ENCODE results near the gene PRRC1.
"Not testable (repeated sequence)": the region's sequence is repeated elsewhere in the genome, so short reads cannot be mapped to it uniquely, and the experiment has no call there.

Gene PRRC1

DNA sequence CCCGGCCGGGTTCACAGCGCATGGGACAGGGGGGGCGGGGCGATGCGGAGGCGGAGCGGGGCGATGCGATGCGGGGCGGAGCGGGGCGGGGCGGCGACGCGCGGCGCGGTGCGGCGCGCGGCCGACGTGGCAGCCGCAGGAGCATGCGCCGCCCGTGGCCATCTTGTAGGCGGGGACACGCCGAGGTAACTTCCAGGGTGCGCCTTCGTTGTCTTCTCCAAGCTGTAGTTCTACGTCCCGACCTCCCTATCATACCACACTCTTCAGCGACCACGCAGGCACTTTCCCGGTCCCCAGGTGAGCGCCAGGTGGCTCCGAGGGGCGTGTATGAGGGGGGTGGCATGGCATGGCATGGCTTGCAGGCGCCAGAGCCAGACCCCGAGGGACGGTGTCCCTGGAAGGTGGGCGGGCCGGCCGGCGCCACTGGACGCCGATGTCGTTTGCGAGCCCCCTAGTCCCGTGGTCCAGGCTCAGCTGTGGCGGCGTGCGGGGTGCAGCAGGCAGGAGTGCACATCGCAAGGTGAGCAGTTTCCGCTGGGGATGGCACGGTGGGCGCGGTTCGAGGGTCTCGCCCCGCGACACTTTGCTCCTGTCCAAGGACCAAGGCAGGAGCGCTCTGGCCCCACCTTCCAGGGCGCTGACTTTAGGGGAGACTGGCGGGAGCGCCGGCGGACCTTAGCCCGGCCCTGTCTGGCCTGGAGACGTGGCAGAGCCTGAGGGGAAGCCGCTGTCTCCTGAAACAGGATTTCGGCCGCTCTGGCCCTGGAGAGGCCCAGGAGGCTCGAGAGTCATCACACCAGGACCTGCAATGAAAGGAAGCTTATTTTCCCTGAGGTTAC, at the start of gene PRRC1:
Gene PRRC1, plus strand, starts transcription at position 161 of the 839 bp plus-strand sequence. CDS start 5,840 bp downstream, outside the sequence.
- DNase-seq, result peak; percentile 82

DNA sequence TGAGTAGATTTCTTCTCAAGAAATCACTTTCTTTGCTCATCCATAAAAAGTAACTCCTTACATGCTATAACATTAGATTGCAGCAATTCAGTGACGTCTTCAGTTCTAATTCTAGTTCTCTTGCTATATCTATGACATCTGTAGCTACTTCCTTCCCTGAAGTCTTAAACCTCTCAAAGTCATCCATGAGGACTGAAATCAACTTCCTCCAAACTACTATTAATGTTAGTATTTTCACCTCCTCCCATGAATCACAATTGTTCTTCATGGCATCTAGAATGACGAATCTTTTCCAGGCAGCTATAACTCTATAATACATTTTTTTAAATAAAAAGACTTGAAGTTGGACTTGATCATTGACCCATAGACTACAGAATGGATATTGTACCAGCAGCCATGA, 46.2 kb upstream of the PRRC1 start:
- no peak for DNase-seq

DNA sequence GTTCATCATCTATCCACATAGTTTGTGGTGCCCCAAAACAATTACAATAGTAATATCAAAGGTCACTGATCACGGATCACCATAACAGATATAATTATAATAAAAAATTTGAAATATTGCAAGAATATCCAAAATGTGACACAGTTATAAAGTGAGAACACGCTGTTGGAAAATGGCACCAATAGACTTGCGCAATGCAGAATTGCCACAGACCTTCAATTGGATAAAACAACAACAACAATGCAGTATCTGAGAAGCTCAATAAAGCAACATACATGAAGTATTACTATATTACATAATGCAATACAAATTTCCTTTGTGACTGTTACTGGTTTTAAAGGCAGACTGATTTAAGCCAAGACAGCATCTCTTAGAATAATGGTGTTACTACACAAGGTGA, 44.7 kb upstream of the PRRC1 start:
- DNase-seq, result no peak

DNA sequence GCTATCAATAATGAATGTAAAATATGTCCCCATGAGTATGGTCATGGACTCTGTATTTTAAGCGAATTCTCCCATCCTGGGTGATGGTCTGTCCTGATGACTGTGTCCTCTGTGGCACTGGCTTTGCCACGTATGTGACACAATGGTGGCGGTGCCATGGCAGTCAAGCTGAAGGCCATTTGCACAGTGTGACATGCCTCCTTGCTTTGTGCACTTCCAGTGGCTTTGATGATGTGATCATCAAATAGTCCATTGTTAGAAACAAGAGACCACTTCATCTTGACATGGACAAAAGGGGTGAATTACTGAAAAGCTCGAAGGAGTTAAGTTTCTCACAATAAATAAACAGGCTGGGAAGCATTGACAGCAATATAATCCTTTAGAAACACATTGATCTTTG, 31.0 kb upstream of the PRRC1 start:
- DNase-seq, result no peak

DNA sequence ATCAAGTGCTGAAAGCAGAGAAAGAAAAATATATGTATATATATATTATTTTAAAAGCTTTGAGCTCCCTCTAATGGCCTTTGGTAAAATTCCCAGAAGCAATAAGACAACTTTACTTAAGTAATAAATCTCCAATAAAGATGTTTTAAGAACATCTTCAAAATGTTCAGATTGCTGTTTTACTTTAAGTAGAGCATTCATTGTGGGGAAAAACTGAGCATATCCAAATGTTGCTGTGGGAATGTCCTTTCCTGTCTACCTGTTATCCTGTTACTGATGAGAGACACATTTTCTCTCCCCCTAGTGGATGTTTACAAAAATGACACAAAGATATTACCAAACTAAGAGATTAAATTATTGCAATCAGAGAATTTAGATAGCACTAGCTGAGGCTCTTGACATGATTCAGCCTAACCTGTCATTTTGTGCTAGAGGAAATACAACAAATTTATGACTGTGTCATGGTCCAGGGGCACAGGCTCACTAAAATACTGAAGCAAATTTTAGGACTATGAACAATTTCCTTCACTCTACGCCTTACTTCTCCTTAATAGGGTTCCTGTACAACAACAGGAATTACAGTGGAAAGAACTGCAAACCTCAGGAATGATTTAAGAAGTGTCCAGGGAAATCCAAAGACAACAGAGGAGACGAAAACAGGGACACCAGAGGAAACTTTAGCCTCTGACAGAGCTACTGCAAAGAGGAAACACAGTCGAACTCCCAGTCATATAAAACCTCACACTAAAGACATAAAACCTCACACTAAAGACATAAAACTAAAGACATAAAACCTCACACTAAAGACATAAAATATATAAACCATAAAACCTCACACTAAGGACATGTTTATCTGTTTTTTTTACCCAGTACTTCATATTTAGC, 24.3 kb upstream of the PRRC1 start:
- no peak for DNase-seq

DNA sequence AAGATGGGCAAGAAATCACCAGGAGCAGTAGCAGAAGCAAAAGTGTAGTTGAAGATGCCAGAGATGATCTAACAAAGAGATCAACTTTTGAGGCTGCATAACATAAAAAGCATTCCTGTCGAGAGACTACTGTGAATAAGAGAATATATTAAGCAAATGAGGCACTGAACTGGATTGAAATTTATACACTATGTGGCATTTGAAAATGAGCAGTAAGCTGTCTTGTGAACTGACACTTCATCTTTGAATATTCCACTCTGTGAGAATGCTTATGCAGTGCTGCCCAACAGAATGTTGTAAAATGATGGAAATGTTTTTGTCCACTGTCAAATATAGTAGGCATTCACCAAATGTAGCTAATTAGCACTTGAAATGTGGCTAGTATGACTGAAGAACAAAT, 18.9 kb upstream of the PRRC1 start:
- no peak for DNase-seq

DNA sequence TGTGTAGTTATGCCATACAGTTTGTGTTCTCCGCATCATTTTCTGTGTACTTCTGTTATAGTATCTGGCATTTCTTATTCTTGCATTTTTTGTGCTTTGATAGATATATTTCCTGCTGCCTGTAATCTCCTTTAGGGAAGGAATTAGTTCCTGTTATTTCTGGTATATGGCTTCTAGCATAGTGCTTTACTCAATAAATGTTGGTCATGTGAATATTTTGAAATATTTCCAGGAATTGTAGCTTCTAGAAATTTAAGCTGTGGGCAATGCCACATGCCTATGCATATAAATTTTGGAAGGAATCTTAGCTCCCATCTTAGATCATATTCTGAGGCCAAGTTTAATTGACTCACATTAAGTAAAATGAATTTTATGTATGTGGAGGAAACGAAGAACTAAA, 11.5 kb upstream of the PRRC1 start:
- DNase-seq, result no peak

DNA sequence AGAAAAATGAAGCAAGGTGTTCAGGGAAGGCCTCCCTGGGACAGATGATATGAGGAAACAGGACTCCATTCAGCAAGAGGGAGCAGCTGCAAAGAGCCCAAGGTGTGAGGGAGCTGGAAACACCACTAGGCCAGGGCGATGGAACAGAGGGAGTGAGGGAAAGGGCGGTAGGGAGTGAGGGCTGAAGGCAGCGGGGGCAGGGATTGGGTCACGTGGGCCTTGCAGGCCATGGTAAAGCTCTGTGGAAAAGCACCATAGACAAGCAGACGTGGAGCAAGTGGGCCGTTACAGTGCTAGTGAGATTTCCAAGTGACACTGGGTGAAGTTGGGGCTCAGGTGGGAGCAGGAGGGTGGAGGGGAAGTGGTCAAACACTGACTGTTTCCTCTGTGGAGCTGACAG, 10.8 kb upstream of the PRRC1 start:
- DNase-seq, result no peak

DNA sequence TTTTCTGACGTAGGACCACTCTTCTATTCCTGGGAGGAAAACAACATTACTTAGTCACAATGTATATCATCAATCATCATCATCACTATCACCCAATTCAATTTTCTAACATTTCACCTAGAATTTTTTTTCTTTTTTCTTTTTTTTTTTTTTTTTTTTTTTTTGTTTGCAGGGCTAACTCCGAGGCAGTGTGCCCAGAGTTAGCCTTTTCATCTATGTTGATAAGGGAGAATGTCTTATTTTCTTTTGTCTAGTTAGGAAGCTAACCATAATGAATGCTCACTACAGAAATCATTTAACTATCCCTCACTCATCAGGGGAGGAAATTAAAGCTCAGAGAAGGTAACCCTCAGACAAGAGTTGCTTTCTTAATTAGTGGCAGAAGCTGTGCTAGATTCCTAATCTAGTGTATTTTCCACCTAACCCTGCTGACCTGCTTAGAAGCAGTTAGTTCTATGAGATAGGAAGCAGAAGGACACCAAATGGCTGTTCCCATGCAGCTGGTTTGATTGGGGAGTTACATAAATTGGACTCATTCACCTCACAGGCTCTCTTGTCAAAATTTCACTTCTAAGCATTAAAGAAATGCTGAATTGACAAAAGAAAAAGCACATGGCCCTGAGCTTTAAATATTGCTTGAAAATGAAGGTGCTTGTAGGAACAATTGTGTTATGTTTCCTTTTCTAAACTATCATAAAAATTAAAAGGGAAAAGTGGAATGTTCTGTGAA, 8.6 kb upstream of the PRRC1 start:
- DNase-seq, result no peak

DNA sequence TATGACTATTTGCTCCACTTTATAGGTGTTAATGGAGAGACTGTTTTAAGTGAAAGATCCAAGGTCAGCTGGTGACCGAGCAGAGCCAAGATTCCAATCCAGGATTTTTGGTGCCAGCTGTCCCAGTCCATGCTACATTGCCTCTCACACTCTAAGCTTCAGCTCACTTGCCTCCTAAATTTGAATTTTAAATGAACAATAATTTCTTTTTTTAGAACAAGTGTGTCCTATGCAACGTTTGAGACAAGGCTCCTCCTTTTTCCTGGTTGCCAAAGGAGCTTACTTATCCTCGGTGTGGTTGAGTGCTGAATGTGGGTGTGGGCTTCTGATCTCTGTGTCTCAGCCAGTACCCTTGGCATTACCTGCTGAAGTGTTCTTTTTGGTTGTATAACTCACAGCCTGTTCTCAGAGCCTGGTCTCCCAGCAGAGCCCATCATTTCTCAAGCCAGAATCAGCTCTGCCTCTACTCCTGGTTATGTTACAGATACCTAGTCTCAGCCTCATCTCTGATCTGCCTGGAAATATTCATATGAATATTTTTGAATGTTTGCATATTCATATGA, 4.0 kb upstream of the PRRC1 start:
- DNase-seq, result no peak

DNA sequence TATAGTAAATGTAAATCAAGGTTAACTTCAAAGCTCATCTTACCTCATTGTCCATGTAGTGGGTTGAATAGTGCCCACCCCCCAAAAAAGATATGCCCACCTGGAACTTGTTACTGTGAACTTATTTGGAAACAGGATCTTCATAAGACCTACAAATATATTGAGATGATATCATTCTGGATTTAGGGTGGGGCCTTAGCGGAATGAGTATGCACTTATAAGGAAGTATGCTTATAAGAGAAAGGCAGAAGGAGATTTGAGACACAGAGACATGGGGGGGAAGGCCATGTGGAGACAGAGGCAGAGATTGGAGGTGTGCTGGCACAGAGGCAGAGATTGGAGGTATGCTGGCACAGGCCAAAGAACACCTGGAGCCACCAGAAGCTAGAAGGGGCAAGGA, 2.6 kb upstream of the PRRC1 start:
- no peak for DNase-seq

DNA sequence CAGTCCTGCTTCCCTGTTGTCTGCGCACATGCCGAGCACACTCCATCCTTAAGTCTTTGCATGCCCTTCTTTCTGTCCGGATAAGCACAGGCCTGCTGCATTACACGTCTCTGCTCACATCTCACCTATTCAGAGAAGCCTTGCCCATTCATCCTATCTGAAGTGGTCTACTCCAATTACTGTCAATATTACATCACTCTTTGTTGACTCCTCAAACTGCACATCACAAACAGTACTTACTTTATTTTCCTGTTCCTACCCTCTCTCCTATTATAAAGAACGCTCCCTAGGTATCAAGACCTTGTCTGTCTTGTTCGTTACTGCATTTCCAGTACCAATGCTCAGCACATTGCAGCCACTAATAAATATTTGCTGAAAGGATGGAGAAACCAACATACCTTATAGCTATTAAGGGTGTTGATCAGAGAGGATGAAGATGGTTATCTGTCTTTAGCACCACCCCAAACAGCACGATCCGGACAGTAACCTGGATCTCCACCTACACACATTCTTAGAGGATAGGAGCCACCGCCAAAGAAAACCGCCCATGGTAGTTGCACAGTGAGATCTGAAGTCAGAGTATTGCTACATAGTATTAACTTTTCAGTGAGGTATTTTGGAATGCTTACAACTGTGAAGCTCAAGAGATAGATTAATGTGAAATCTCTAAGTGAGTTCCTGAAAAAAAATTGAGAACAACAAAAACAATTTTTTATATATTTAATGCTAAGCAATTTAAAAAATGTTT, 1.6 kb upstream of the PRRC1 start:
- DNase-seq, result no peak

DNA sequence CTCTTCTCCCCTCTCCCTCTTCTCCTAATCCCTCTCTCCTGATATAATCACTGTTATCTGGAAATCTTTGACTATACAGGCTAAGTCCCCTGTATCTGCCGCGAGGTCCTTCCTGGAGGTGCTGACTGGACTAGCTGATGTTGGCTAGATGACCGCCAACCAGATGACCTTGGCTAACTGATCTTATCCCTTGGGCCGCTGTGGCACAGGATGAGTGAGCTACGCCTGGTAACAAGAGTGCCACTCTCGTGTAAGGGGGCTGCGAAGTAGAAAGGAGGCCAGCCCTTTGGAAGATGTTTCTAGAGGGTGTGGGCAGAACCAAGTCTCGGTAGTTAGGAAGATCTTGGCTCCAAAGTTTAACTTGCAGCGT, 345 bp upstream of the PRRC1 start:
- no peak for DNase-seq

DNA sequence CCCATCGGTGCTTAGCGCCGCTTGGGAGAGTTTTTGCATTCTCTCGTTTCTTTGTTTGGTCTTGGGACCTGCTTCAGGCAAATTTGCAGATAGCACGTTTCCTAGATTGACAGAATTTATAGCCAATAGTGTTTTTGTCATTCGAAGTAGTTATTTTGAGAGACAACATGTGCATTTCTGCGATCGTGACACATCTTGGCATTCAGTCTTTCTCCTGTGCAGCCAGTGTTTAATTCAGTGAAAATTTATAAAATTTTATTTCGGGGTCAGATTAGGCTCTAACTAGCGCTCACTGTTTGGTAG, 830 bp downstream of the PRRC1 start:
- no peak for DNase-seq

DNA sequence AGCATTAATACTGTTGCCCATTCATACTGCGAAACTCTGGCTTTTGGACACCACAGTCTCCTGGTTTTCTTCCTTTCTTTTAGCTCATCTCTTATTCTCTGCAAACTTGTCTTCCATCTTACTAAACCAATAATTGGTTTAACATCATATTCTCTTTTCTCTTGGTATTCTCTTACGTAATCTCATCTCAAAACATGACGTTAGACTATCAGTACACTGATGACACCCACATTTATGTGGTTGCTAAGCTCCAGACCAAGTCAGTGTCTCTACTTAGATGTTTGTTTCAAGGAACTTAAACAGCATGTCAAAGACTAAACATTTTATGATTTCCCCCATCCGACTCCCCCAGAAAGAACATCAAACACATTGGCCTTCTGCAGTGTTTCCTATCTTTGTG, 2.1 kb downstream of the PRRC1 start:
- no peak for DNase-seq

DNA sequence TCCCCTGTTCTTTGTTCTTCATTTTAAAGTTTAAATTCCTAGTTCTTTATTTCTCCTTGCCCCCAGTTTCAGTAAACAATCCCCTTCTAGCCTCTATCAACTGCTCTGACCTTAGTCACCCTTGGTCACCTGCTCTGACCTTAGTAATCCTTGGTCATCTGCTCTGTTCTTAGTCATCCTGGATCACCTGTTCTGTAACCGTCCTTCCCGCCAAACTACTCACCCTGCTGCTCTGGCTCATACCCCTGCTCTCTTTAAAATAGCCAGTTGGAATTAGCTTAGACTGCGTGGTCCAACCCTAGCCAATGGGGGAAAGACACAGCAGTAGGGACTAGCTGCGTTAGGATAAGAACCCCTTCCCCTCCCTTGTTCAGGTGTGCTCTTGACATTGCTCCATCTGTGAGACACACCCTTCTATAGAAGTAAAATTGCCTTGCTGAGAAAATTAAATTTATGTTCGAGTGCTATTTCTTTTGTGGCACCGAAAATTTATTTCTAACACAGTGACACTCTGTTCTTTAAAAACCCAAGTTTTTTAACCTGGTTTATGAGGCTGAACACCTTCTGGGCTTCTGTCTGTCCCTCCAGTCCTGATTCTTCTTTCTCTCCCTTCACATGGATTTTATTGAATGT, 3.8 kb downstream of the PRRC1 start:
- no peak for DNase-seq

DNA sequence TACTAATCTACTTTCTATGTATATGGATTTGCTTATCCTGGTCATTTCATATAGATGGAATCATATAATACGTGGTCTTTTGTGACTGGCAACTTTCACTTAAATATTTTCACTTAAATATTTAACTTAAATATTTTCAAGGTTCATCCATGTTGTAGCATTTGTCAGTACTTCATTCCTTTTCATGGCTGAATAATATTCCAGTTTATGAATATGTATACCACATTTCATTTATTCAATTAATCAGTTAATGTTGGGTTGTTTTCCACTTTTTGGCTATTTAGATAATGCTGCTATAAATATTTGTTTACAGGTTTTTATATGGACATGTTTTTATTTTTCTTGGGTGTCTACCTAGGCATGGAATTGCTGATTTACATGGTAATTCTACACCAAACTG, 7.7 kb downstream of the PRRC1 start:
- no peak for DNase-seq

DNA sequence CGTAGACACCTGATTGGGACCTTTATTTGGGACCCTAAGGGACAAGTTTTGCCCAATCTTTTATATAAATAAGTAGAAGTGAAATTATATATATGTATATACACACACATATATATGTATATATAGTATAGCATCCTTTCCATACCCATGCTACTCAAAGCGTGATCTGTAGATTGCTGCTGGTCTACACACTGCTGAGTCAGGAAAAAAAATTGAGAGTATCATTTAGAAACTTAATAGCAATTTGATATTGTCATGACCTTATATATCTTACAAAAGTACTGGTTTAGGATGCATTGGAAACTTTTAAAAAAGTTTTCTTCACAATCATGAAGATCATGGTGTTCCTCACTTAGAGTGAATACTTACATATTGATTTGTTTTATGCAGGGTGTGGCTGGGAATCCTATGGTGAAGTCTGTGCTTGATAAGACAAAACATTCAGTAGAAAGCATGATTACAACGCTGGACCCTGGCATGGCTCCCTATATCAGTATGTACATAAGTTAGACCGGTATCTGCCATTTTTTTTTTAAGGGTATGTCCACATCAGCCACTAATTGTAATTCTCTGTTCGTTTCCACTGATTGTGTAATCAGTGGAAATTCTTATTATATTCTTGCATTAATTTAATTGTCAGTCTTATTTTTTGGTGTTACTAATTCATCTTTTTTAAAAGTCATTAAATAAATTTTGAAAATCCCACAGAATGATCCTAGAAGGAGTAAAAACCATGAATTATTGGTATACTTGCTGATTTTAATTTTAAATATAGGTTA, 12.7 kb downstream of the PRRC1 start:
- no peak for DNase-seq

DNA sequence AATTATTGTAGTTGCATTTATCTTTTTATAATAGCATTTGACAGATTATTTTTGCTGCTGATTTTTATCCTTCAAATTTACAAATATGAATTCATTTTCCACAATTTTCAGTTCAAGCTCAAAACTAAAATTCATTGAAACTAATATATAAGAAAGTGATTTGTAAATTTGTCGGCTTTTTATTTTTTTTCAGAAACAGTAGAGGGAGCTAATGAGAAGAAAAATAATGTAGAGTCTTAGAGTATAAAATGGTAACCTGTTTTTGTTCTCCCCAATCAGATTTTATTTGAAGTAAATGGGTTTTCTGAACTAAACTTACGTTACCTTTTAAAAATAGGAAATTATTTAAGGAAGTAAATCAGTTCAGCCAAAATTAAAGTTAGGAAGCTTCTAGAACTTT, 19.2 kb downstream of the PRRC1 start:
- no peak for DNase-seq

DNA sequence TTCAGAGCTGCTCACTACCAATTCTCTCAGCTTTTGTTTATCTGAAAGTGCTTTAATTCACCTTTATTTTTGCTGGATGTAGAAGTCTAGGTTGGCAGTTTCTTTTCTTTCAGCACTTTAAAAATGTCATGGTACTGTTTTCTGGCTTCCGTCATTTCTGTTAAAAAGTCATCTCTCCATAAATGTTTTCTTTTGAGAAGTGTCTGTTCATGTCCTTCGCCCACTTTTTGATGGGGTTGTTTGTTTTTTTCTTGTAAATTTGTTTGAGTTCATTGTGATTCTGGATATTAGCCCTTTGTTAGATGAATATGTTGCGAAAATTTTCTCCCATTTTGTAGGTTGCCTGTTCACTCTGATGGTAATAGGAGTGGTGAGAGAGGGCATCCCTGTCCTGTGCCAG, 23.1 kb downstream of the PRRC1 start:
- DNase-seq, result not testable (repeated sequence)

DNA sequence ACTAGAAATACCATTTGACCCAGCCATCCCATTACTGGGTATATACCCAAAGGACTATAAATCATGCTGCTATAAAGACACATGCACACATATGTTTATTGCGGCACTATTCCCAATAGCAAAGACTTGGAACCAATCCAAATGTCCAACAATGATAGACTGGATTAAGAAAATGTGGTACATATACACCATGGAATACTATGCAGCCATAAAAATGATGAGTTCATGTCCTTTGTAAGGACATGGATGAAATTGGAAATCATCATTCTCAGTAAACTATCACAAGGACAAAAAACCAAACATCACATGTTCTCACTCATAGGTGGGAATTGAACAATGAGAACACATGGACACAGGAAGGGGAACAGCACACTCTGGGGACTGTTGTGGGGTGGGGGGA, 27.8 kb downstream of the PRRC1 start:
- not testable (repeated sequence) for DNase-seq
